ENCODE measurements around the gene MRFAP1L1.

DNA sequence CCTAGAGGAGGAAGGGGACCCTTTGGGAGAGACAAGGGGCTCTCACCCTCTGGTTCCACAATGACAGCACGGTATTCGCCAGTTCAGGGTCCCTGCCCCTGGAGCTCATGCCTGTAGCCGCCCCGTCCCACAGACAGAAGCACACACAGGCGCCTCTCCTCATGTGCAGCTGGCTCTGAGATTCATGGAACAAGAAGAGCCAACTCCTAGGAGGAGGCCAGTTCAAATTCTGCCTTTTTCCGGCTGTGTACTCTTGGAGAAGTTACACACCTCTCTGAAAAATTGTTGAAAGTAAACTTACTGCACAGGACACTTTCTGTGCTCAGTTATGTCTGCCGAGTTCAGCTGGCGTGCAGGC is 21.6 kb upstream of the MRFAP1L1 start:
- TF ChIP-seq EZH2 (IDR thresholded peaks at IDR 0.05; ENCODE audit: insufficient read depth, poor library complexity, severe bottlenecking) (no peak), EZH2phosphoT487 (IDR thresholded peaks at IDR 0.05; ENCODE audit: insufficient read depth, low read depth) (no peak)
